GM12878 (cell line): ENCODE measurements around the gene DCAF7. TPM values are rescaled to one million over a fixed set of nuclear protein-coding genes. Genes with fewer than 3 reads are reported as not detected.

Source experiments
- ATAC-seq: fragments of 200-7000 bp; cut with Tn5 transposase; 3 replicates; pipeline ENCODE4 v1.9.1; 2020; ENCODE audit warnings: mild to moderate bottlenecking, moderate library complexity
- BruUV-seq: library from RNA; stranded (reverse); fragments of 400-500 nt; replicated peaks from 2 replicates; lab custom pipeline; 2021; lab: Mats Ljungman, UMichigan
- CTCF ChIA-PET: fragments of 300-600 bp; sonication (Branson Sonifier 250); formaldehyde crosslinking; extraction: SDS; loops from one replicate; lab custom pipeline; 2021; ENCODE audit warnings: inconsistent platforms; lab: Yijun Ruan, JAX
- POLR2A ChIA-PET: fragments of 350-600 bp; formaldehyde crosslinking; extraction: SDS; loops from one replicate; lab custom pipeline; 2021; ENCODE audit warnings: inconsistent platforms; lab: Charles Lee
- RAD21 ChIA-PET: fragments of 300-600 bp; sonication (Branson Sonifier 250); formaldehyde crosslinking; loops from one replicate; lab custom pipeline; 2023; ENCODE audit warnings: antibody characterized with exemption; ENCODE audit not compliant: unreplicated experiment; lab: Charles Lee
- SMC1A ChIA-PET: fragments of 300-600 bp; sonication (Branson Sonifier 250); formaldehyde crosslinking; loops from one replicate; lab custom pipeline; 2023; ENCODE audit not compliant: unreplicated experiment, uncharacterized antibody; lab: Charles Lee
- DNase-seq: peaks from one replicate; pipeline ENCODE4 v3.0.0-alpha.2; 2011; ENCODE audit warnings: low read depth, low spot score
- FAIRE-seq: peaks from 3 replicates; lab custom pipeline; 2011; peaks lifted over from hg19 to GRCh38; lab: Jason Lieb, UNC
- H2AFZ ChIP-seq: 2 replicates; pipeline ENCODE4 v1.6.0; 2011; ENCODE audit warnings: low read depth, low read length, control low read depth; ENCODE audit not compliant: control insufficient read depth
- H3K27ac ChIP-seq: 2 replicates; pipeline ENCODE4 v1.5.1; 2011; ENCODE audit warnings: control low read depth; ENCODE audit not compliant: control insufficient read depth, insufficient read depth
- H3K27me3 ChIP-seq, 2 experiments: replicated peaks in 1 of 2; 2 replicates each; pipeline versions ENCODE4 v1.6.0 to v1.6.1; 2011; ENCODE audit warnings: low read length in 1 of 2; ENCODE audit not compliant: control insufficient read depth in 2 of 2, insufficient read depth in 2 of 2
- H3K36me3 ChIP-seq, 2 experiments: 2 replicates each; pipeline ENCODE4 v1.5.1; 2011; ENCODE audit warnings: low read length in 1 of 2; ENCODE audit not compliant: control insufficient read depth in 2 of 2, insufficient read depth in 2 of 2
- H3K4me1 ChIP-seq: 2 replicates; pipeline ENCODE4 v1.6.1; 2011; ENCODE audit warnings: mild to moderate bottlenecking, low read length, moderate library complexity, mixed read lengths; ENCODE audit not compliant: control insufficient read depth, insufficient read depth
- H3K4me2 ChIP-seq: 2 replicates; pipeline ENCODE4 v1.6.0; 2011; ENCODE audit warnings: control low read depth; ENCODE audit not compliant: control insufficient read depth, insufficient read depth
- H3K4me3 ChIP-seq: fragments of 200-600 bp; sonication (generic); 2 replicates; pipeline ENCODE4 v1.5.1; 2016
- H3K79me2 ChIP-seq: 2 replicates; pipeline ENCODE4 v1.6.0; 2011; ENCODE audit warnings: low read length; ENCODE audit not compliant: control insufficient read depth, insufficient read depth
- H3K9ac ChIP-seq: 2 replicates; pipeline ENCODE4 v1.8.0; 2011; ENCODE audit warnings: low read length, control low read depth, mixed read lengths; ENCODE audit not compliant: control insufficient read depth, insufficient read depth
- H3K9me3 ChIP-seq: replicated peaks from 3 replicates; pipeline ENCODE4 v1.5.1; 2011; ENCODE audit warnings: mild to moderate bottlenecking, low read length; ENCODE audit not compliant: control insufficient read depth, insufficient read depth
- H4K20me1 ChIP-seq: 2 replicates; pipeline ENCODE4 v1.6.0; 2011; ENCODE audit not compliant: control insufficient read depth, insufficient read depth
- ATF7 ChIP-seq: fragments of 450-650 bp; IDR thresholded peaks from 2 replicates; pipeline ENCODE4 v1.6.1; 2016; ENCODE audit warnings: low read depth, mild to moderate bottlenecking
- ESRRA ChIP-seq: IDR thresholded peaks from 2 replicates; pipeline ENCODE4 v1.6.1; 2012; ENCODE audit warnings: mild to moderate bottlenecking, low read length, improper control_type of control experiment
- GABPA ChIP-seq: IDR thresholded peaks from 2 replicates; pipeline ENCODE4 v1.6.1; 2014; ENCODE audit warnings: antibody characterized with exemption, low read depth, mild to moderate bottlenecking, inconsistent platforms
- NR2C1 ChIP-seq: fragments of 450-650 bp; IDR thresholded peaks from 2 replicates; pipeline ENCODE4 v1.6.1; 2017; ENCODE audit warnings: antibody characterized with exemption, mild to moderate bottlenecking, moderate library complexity
- RFX5 ChIP-seq: IDR thresholded peaks from 2 replicates; pipeline ENCODE4 v1.6.1; 2011; ENCODE audit warnings: low read depth, low read length, improper control_type of control experiment
- TBL1XR1 ChIP-seq: IDR thresholded peaks from 2 replicates; pipeline ENCODE4 v1.6.1; 2012; ENCODE audit warnings: low read depth, low read length, improper control_type of control experiment
- WGBS: methylation state at CpG from one replicate; pipeline ENCODE4 v1.1.6; 2016; ENCODE audit warnings: low lambda C conversion rate; ENCODE audit not compliant: insufficient replicate concordance, insufficient coverage; ENCODE audit errors: missing lambda C conversion rate; 5-methylcytosine and 5-hydroxymethylcytosine counted together
- in situ Hi-C: fragments of 300-500 bp; cut with MboI; formaldehyde crosslinking; loops from 9 replicates; pipeline ENCODE4 v1.14.3; 2018; ENCODE audit warnings: mixed read lengths
- intact Hi-C: fragments of 100-400 bp; cut with micrococcal nuclease; formaldehyde crosslinking; loops from one replicate; pipeline ENCODE4 v1.14.2; 2022; ENCODE audit not compliant: unreplicated experiment
- polyA plus RNA-seq, 11 experiments: library from polyadenylated mRNA; depleted of rRNA in 4 of 11; unstranded in 6 of 11; stranded (reverse) in 5 of 11; fragments of >200 nt; fragmentation: Nextera tagmentation in 4 of 11; fragmentation: Illumina TruSeq in 1 of 11; extraction: Ambion mirVana in 4 of 11; extraction: Trizol in 1 of 11; gene quantifications; 1 replicate in 1 of 11; 2 replicates in 10 of 11; pipeline versions ENCODE4 v1.2.1 to v1.2.3, GENCODE V29; 2011 to 2016; ENCODE audit warnings: inconsistent platforms in 2 of 11, missing spikeins in 2 of 11, low read depth in 1 of 11
- total RNA-seq, 4 experiments: library from RNA; depleted of rRNA in 3 of 4; stranded (reverse); fragments of >200 nt in 3 of 4; fragmentation: Illumina TruSeq in 1 of 4; extraction: Trizol in 1 of 4; gene quantifications; 2 replicates each; pipeline versions ENCODE4 v1.2.1 to v1.2.3, GENCODE V29; 2013 to 2021
- TF ChIP-seq, protein P1 (sequence below): fragments of 150-350 bp; IDR thresholded peaks from 2 replicates; pipeline ENCODE4 v1.6.1; 2016; ENCODE audit warnings: low read depth, low read length

The DCAF7 gene
- total and polyA plus RNA-seq, 10 of the 15 experiments (the other 5 are each of a cell fraction or from before 2014, with no cell fraction given), result 27.0 to 103 (median 54.5) TPM

DNA sequence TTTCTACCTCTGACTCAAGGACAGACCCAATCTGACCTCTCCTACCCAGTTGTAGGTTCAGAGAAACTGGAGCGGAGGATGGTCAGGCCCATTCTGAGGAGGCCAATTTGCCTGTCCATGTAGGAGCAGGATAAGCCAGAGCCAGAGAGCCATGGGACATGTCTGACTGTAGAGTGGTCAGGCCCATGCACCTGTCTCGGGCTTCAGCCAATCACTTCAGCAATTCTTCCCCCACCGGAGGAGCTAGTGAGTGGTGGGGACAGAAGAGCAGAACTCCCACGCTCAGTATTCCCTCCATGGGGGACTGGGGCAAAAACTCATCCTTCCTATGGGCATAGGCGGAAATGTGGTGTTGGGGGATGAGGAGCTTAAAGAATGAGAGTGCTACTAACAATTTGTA, 14.3 kb downstream of the DCAF7 start:
- Histone ChIP-seq H3K9ac (no peak overlapping the region), H2AFZ (no peak overlapping the region), H3K27ac (no peak overlapping the region), H3K79me2 (peaks cover 50% of the 10 kb centered on the region), H3K9me3 (no peaks in the 10 kb centered on the region), H3K4me3 (no peak overlapping the region), H3K36me3 (no peaks in the 10 kb centered on the region; a peak in 2 of 4 replicates), H3K27me3 (no peaks in the 10 kb centered on the region), H3K4me2 (no peak overlapping the region), H3K4me1 (no peaks in the 10 kb centered on the region), H4K20me1 (no peaks in the 10 kb centered on the region; the same call in 1 of the 2 replicates)
- ChIA-PET CTCF (interaction anchor here (0.9 kb wide), 1 partner anchor 14 kb away, joined by 3 read pairs; no protein-coding TSS in a partner anchor), POLR2A (interaction anchor here (1.0 to 1.2 kb wide), 2 partner anchors 13 to 15 kb away, joined by 3 to 7 read pairs; no protein-coding TSS in a partner anchor), SMC1A (interaction anchor here (1.1 to 1.7 kb wide), 2 partner anchors 47 to 139 kb away, joined by 3 read pairs; no protein-coding TSS in a partner anchor), RAD21 (no interaction called here)
- DNase-seq (no peak), ATAC-seq (no peak), FAIRE-seq (no peak)
- TF ChIP-seq NR2C1 (no peak), RFX5 (no peak), ATF7 (no peak), GABPA (no peak), TBL1XR1 (no peak), ESRRA (no peak)
- TF ChIP-seq, protein P1, sequence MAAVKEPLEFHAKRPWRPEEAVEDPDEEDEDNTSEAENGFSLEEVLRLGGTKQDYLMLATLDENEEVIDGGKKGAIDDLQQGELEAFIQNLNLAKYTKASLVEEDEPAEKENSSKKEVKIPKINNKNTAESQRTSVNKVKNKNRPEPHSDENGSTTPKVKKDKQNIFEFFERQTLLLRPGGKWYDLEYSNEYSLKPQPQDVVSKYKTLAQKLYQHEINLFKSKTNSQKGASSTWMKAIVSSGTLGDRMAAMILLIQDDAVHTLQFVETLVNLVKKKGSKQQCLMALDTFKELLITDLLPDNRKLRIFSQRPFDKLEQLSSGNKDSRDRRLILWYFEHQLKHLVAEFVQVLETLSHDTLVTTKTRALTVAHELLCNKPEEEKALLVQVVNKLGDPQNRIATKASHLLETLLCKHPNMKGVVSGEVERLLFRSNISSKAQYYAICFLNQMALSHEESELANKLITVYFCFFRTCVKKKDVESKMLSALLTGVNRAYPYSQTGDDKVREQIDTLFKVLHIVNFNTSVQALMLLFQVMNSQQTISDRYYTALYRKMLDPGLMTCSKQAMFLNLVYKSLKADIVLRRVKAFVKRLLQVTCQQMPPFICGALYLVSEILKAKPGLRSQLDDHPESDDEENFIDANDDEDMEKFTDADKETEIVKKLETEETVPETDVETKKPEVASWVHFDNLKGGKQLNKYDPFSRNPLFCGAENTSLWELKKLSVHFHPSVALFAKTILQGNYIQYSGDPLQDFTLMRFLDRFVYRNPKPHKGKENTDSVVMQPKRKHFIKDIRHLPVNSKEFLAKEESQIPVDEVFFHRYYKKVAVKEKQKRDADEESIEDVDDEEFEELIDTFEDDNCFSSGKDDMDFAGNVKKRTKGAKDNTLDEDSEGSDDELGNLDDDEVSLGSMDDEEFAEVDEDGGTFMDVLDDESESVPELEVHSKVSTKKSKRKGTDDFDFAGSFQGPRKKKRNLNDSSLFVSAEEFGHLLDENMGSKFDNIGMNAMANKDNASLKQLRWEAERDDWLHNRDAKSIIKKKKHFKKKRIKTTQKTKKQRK, result no peak
- intact Hi-C loops, result no loop called here
- in situ Hi-C loops, result no loop called here
- no TSS peak for BruUV-seq
- 100% methylated on average over 5 of the region's 5 CpGs for WGBS
